ENCODE measurements around the gene ISG20.

DNA sequence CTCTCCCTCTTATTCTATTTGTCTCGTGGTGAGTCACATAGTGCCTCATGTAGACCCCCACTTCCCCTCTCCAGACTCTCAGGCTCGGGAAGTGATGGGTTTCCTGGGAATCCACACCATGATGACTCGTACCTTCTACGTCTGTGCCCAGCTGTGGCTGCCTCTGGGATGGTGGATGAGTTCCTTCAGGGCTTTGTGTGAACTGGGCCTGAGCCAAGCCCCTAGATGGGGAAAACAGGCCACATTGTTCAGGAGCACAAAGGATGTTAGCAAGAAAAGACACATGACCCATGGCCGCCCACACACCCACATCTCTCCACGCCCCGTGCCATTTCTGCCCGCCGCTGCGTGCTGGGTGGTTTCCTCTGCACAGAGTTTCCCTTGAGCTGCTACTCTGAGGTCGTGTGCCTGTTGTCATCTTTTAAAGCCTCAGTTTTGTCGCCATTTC lies 10.5 kb downstream of the ISG20 start:
- TF ChIP-seq, protein P1, sequence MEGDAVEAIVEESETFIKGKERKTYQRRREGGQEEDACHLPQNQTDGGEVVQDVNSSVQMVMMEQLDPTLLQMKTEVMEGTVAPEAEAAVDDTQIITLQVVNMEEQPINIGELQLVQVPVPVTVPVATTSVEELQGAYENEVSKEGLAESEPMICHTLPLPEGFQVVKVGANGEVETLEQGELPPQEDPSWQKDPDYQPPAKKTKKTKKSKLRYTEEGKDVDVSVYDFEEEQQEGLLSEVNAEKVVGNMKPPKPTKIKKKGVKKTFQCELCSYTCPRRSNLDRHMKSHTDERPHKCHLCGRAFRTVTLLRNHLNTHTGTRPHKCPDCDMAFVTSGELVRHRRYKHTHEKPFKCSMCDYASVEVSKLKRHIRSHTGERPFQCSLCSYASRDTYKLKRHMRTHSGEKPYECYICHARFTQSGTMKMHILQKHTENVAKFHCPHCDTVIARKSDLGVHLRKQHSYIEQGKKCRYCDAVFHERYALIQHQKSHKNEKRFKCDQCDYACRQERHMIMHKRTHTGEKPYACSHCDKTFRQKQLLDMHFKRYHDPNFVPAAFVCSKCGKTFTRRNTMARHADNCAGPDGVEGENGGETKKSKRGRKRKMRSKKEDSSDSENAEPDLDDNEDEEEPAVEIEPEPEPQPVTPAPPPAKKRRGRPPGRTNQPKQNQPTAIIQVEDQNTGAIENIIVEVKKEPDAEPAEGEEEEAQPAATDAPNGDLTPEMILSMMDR (IDR thresholded peaks at IDR 0.05) = no peak
- no peak for TF ChIP-seq ZFX (IDR thresholded peaks at IDR 0.05; ENCODE audit: borderline replicate concordance)

Data from 22Rv1 (cell line).